SK-N-SH (cell line): ENCODE data around the gene THSD4.

Experiments
- CTCF ChIP-seq: fragments of 200-600 bp; sonication (generic); IDR thresholded peaks from 2 replicates; pipeline ENCODE4 v1.6.1; 2017; ENCODE audit warnings: antibody characterized with exemption, mild to moderate bottlenecking, moderate library complexity
- ELF1 ChIP-seq: IDR thresholded peaks from 2 replicates; pipeline ENCODE4 v1.4.0; 2012
- EP300 ChIP-seq, 2 experiments: IDR thresholded peaks; 2 replicates each; pipeline versions ENCODE4 v1.4.0 to v1.6.1; 2012; ENCODE audit warnings: borderline replicate concordance in 1 of 2, low read depth in 1 of 2, low read length in 1 of 2
- EZH2phosphoT487 ChIP-seq: fragments of 200-600 bp; sonication (generic); IDR thresholded peaks from 2 replicates; pipeline ENCODE4 v1.6.1; 2017; ENCODE audit warnings: low read depth, mixed run types, mild to moderate bottlenecking, antibody characterized with exemption, moderate library complexity, borderline replicate concordance
- FOXJ3 ChIP-seq: sonication (generic); formaldehyde crosslinking; IDR thresholded peaks from 2 replicates; pipeline ENCODE4 v1.5.1; 2020; ENCODE audit warnings: mild to moderate bottlenecking, missing genetic modification reagents
- GABPA ChIP-seq: IDR thresholded peaks from 2 replicates; pipeline ENCODE4 v1.4.0; 2012; ENCODE audit warnings: low read depth, mild to moderate bottlenecking
- GATA2 ChIP-seq: sonication (generic); formaldehyde crosslinking; IDR thresholded peaks from 2 replicates; pipeline ENCODE4 v1.5.0; 2020; ENCODE audit warnings: mild to moderate bottlenecking, missing genetic modification reagents
- MEF2A ChIP-seq: IDR thresholded peaks from 2 replicates; pipeline ENCODE4 v1.4.0; 2012; ENCODE audit warnings: low read depth, borderline replicate concordance
- POLR2AphosphoS5 ChIP-seq: IDR thresholded peaks from 2 replicates; pipeline ENCODE4 v1.6.1; 2012; ENCODE audit warnings: low read depth, low read length
- RFX5 ChIP-seq: IDR thresholded peaks from 2 replicates; pipeline ENCODE4 v1.6.1; 2012; ENCODE audit warnings: mild to moderate bottlenecking, improper control_type of control experiment, low read length
- SIN3A ChIP-seq: IDR thresholded peaks from 2 replicates; pipeline ENCODE4 v1.6.1; 2012; ENCODE audit warnings: low read depth, mild to moderate bottlenecking, low read length, moderate library complexity, borderline replicate concordance
- TAF1 ChIP-seq: IDR thresholded peaks from 2 replicates; pipeline ENCODE4 v1.6.1; 2012; ENCODE audit warnings: low read depth, mild to moderate bottlenecking, low read length, moderate library complexity, borderline replicate concordance
- ZBTB33 ChIP-seq: IDR thresholded peaks from 2 replicates; pipeline ENCODE4 v1.4.0; 2012; ENCODE audit warnings: low read depth, borderline replicate concordance
- TF ChIP-seq, protein P1 (sequence below): IDR thresholded peaks from 2 replicates; pipeline ENCODE4 v1.6.1; 2012; ENCODE audit warnings: mild to moderate bottlenecking, low read depth, low read length, moderate library complexity

- TF ChIP-seq CTCF (peak; percentile 94), POLR2AphosphoS5 (no peak), MEF2A (no peak), TAF1 (no peak), GATA2 (CRISPR knock-in tag) (no peak), ZBTB33 (no peak), GABPA (no peak), RFX5 (no peak), EP300 (IDR thresholded peaks at IDR 0.05; ENCODE audit: borderline replicate concordance in 1 of 2, low read depth in 1 of 2, low read length in 1 of 2) (no peak), EZH2phosphoT487 (no peak), ELF1 (no peak), SIN3A (no peak), FOXJ3 (CRISPR knock-in tag) (no peak)
- TF ChIP-seq, protein P1, sequence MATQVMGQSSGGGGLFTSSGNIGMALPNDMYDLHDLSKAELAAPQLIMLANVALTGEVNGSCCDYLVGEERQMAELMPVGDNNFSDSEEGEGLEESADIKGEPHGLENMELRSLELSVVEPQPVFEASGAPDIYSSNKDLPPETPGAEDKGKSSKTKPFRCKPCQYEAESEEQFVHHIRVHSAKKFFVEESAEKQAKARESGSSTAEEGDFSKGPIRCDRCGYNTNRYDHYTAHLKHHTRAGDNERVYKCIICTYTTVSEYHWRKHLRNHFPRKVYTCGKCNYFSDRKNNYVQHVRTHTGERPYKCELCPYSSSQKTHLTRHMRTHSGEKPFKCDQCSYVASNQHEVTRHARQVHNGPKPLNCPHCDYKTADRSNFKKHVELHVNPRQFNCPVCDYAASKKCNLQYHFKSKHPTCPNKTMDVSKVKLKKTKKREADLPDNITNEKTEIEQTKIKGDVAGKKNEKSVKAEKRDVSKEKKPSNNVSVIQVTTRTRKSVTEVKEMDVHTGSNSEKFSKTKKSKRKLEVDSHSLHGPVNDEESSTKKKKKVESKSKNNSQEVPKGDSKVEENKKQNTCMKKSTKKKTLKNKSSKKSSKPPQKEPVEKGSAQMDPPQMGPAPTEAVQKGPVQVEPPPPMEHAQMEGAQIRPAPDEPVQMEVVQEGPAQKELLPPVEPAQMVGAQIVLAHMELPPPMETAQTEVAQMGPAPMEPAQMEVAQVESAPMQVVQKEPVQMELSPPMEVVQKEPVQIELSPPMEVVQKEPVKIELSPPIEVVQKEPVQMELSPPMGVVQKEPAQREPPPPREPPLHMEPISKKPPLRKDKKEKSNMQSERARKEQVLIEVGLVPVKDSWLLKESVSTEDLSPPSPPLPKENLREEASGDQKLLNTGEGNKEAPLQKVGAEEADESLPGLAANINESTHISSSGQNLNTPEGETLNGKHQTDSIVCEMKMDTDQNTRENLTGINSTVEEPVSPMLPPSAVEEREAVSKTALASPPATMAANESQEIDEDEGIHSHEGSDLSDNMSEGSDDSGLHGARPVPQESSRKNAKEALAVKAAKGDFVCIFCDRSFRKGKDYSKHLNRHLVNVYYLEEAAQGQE = no peak
These were observed 328.3 kb downstream of the THSD4 start for GRCh38 chr15:71443538-71443937.
